Kidney glomerular epithelial cell (primary cell): ENCODE measurements around the gene GP9.

Experiments
- DNase-seq: peaks from one replicate; lab custom pipeline; 2025; lab: John Stamatoyannopoulos, UW

Gene GP9

DNA sequence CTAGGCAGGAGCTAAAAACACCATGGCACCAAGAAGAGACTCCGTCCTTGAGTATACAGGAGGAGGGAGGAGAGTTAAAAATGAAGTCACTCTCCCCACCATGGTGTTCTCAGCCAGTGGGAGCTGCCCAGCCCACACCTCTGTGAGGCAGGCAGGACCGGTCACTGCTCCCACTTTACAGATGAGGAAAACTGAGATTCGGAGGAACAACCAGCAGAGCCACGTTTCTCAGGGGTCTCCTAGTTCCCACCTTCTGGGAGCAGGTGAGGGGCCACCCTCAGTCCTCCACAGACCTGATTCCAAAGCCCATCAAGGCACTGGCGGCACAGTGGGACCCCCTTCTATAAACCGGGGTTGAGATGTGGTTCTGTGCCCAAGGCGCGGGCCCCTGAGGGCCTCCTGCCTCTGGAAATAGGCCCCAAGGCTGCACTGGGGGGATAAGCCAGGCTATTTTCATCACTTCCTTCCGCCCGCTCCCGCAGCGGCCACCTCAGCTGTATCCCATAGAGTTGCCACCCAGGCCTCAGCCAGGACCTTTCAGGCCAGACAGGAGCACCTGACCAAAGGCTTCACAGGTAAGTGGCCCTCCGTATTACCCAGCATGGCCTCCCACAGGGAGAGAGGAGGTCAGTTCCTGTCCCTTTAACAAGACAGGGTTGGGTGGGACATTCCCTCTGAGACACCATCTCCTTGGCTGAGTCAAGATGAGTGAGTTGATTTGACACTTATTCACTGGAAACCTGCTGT is at the start of gene GP9:
GP9 (plus strand) TSS at position 504 of the 747 bp plus-strand sequence. CDS start 961 bp downstream, outside the sequence.
- no peak for DNase-seq

DNA sequence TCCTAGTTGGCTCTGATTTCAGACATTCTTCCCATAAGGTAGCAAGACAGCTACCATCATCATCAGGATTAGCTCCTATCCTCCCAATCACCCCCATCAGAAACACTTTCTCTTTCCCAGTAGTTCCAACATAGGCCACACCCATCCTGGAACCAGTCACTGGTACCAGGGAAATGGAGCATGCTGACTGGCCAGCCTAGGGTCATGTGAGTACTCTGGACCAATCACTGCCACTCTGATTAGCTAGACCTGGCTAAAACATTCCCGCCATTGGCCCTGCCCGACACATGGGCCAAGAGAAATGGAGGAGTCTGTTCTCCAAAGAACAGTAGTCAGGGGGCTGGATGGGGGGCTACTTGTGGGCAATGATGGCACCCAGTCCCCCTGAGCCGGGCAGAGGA is 47.1 kb upstream of the GP9 start:
- no peak for DNase-seq

DNA sequence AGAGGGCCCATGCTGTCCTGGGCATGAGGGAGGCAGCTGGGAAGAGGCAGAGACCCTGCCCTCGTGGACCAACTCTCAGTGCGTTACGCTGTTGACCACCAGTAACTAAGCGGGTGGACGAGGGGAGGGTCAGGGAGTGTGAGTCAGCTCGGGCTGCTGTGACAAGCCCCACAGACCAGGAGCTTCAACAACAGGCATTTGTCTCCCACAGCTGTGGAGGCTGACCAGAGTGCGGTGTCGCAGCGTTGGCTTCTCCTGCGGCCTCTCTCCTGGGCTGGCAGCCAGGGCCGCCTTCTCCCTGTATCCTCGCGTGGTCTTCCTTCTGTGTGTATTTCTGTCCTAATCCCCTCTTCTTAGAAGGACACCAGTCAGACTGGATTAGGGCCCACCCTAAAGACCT is 46.4 kb upstream of the GP9 start:
- no peak for DNase-seq

DNA sequence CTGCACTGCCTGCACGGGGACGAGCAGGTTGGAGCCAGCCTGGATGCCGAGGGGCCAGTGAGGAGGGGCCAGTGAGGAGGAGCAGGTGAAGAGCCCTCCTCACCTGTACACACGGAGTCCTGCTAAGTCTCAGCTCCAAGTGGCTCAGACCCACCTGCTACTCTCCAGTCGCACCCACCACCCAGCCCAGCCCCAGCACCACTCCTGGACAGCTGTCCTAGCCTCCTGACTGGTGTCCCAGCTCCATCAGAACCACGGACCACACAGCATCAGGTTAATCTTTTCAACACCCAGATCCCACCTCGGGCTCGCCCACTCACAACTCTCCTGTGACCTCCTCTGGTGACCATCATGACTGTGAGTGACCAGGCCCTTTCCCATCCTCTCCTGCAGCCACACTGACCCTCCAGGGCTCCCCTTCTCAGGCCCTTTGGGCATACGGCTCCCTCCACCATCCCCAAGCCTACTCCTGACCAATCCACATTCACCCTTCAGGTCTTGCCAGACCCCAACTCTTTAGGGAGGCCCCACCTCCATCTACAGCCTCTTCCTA is 45.7 kb upstream of the GP9 start:
- DNase-seq = no peak

DNA sequence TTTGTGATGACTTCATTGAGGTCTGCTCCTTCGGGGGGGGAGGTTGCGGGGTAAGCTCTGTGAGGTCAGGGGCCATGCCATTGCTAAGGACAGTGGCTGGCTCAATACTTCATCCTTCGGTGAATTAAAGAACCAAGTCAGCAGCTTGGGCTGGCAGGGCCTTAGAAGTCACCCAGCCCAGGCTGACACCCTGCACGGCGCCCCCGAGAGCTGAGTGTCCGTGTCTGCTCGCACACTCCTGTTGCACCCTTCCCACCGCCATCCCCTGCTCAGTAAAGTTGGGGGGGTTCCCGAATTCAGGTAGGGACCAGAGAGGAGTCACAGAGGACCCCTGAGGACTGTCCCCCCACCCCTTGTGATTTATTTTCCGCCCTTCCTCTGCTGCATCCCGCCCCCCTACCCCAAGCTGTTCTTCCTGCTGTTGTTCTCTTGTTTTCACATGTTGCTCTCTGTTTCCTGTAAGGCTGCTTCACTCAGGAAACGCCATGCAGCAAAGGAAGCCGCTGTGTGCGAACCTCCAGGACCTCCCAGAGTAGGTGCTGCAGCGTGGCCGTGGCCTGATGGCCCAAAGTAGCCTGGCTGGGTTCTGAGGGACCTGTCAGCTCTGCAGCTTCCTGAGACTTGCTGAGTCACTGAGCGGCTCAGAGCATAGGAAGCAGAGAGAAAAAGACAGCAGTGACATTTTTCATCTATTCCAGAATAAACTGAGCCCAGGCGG is 45.0 kb upstream of the GP9 start:
- DNase-seq = no peak

DNA sequence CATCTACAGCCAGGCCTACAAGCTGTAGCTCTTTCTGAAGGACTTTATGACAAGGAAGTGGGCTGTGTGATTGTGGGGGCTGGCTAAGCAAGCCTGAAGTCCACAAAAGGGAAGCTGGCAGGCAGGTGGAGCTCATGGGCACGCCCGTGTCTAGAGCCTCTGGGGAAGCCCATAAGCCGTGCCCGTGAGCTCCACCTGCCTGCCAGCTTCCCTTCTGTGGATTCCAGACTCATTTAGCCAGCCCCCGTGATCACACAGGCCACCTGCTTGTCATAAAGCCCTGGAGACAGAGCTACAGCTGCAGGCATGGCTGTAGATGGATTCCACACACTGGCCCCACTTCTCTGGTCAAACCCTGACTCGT is 44.2 kb upstream of the GP9 start:
- DNase-seq = no peak

DNA sequence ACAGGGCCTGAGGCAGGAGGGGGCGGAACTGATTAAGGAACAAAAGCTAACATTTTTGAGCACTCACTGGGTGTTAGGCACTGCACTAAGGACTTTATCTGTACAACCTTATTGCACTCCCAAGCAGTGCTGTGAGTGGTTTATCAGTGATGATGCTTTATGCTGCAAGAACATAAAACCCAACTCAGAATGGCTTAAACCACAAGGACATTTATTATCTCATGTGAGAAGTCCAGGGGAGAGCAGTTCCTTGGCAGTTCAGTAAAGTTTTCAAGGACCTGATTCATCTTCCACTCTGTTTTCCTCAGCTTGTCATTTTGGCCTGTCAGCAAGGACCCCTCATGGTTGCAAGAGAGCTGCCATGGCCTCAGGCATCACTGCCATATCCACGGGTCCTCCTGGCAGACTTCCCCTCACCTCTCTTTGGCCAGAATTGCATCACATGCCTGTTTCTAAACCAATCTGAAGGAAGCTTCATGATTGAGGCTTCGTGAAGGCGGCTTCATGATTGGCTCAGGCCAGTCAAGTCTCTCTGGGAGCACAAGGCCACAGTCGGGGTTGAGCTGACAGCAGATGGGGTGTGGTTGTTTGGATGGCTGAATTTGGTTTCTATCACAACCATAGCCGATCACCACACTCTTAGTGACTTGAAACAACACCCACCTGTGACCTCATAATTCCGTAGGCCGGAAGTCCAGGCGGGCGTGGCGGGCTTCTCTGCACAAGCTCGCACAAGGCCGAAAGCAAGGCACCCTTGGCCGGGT is 43.7 kb upstream of the GP9 start:
- DNase-seq = no peak

DNA sequence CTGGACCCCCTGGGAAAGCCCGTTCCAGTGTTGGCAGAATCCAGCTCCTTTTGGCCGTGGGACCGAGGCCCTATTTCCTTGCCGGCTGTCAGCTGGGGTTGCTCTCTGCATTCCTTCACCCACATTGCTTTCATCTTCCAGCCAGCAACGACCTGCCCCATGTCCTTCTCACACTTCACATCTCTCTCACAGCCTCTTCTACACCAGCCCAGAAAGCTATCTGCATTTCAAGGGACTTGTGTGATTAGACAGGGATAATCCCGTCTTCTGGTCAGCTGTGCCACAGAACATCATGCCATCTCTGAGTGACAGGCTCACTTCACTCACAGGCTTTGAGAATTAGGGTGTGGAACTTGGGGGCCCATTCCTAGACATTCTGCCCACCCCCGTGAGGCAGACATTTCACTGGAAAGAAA is 43.1 kb upstream of the GP9 start:
- DNase-seq = no peak

DNA sequence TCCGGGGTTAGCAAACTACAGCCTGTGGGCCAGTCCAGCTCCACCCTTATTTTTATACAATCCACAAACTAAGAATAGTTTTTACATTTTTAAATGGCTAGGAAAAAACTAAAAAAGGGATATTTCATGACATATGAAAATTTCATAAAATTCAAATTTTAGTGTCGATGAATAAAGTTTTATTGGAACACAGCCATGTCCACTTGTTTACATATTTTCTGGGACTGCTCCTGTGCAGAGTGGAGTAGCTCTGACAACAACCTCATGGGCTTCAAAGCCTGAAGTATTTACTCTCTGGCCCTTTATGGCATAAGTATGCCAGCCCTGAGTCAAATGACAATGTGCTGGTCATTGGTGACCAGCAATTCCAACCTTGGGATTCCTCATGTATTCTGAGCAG is 42.3 kb upstream of the GP9 start:
- DNase-seq = no peak

DNA sequence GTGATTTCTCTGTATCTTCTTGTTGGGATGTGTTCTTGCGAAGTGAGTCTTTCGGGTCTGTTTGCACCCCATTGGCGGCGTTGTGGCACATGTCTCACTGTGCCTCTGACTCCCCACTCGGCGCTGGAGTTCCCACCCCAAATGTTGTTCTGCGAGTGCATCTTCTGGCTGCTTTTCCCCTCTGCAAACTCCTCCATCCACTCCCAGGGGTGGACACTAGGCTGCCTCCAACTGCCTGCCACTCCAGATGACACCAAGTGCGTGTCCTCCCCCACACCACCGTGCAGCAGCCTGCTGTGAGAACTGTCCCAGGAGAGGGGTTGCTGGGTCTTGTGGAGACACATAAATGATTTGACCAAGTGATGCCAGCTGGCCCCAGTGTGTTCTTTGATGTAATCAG is 41.8 kb upstream of the GP9 start:
- no peak for DNase-seq

DNA sequence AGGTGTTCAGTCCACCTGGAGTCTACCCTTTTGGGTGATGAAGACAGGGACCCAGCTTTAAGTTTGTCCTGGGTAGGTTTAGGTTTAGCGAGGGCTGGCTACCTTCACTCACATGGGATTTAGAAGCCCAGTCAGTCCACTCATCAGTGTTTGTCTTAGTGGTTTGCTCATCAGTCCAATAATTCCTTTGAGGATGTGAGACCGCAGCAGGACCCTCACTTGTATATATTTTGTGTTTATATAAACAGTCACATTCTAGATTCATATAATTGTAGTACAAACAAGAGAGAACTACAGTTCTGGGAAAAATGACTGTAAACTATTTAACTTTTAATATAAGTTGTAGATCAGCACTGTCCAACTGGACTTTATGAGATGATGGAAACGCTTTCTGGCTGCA is 41.3 kb upstream of the GP9 start:
- no peak for DNase-seq

DNA sequence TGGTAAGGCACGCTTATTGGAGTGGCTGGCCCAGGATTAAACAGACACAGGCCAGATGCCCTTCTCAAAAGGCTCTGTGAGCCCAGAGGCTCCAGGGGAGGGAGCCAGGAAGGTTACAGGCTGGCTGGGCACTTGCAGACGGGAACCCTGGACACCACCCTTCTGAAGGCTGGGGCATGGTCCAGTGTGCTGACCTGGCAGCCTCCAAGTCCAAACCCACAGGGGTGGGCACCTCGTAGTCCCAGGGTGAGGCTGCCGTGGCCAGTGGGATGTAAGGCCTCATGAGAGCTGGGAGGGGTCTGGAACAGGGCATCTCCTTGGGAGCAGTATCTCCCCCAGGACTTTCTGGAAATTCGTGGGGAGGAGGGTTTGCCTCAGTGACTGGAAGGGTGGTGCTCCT is 39.9 kb upstream of the GP9 start:
- DNase-seq = no peak

DNA sequence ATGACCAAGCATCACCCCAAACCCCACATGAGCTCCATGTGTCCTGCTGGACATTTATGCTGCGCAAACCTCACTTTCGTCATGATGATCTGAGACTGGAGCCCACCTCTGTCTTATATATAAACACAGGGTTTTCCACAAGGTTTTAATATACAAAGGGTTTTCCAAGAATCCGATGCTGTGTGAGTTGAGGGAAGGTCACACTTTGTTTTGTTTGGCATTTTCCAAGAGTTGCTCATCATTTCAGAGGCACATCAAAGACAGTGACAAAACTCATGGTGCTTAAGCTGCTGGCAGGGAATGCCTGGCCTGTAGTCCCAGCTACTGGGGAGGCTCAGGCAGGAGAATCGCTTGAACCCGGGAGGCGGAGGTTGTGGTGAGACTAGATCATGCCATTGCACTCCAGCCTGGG is 39.4 kb upstream of the GP9 start:
- DNase-seq = no peak

DNA sequence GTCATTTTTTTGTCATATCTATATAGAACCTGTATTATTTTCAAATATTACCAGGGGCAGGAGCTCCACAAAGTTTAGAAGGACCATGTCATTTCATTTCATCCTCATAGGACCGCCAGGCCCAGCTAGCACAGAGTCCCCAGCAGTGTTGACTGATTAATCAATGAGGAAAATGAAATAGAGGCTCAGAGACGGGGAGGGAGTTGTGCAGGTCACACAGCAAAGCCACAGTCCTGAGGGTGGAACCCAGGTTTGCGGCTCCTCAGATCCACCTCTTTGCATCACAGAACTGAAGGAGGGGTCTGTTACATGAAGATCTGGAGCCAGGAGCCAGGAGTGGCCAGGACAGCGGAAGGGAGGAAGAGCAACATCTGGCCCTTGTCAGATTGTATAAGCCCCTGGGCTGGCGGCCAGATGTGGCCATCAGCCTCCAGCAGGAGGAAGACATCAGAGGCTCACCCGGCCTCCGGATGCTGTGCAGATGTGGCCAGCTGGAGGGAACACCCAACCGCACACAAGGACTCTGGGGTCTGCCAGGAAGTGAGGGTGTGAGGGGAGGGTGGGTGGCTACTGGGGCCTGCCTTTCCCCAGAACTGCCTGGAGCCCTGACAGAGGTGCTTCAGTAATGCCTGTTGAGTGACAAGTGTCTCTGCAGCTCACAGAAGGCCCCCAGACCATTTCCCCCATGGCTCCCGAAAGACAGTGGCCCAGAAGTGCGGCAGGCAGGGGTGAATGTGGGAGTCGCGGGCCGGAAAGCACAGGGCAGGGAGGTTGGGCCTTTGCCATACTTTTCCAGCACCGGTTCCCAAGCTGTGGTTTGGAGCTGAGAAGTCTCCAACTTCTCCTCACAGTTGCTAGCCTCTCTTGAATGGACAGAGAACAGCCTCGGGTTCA is 38.2 kb upstream of the GP9 start:
- DNase-seq = no peak

DNA sequence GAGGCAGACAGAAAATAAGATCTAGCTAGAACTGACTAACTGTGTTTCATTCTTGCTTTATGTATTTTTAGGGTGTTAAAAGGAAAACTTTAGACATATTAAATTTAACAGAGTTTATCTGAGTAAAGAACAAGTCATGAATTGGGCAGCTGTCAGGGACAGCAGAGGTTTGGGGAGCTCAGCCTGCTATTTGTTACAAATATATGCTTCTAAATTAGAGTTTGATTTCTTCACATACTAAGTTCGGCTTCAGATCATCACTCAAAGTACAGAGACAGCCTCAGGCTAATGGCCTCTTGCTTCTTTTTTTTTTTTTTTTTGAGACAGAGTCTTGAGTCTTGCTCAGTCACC is 37.6 kb upstream of the GP9 start:
- no peak for DNase-seq

DNA sequence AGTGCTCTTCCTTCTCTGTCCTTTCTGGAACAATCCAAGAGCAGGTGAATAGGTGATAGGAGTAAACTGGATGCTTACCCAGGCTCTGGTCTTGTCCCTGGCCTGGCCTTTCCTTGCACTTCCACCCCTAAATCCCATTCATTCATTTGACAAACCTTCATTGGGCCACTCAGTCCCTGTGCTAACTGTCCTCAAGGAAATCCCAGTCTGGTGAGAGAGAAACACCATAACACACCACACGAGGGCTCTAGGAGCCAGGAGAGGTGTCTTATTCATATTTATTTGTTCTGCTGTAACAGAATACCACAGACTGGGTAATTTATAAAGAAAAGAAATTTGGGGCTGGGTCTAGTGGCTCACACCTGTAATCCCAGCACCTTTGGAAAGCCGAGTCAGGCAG is 36.7 kb upstream of the GP9 start:
- DNase-seq = no peak

DNA sequence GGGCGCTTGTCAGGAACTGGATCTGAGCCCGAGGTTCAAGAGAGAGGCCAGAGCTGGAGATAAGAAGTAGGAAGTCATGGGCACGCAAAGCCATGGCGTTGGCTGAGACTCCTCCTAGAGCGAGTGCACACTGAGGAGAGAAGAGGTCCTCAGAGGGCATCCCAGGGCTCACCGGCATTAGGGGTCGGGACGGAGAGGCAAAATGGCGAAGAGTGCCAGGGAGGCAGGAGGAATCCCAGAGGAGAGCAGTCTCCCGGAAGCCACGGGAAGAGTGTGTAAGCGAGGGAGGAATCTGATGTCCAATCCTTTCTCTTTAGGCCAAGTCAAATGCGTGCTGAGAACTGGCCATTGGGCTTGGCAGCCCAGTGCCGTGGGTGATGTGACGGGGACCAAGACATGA is 35.5 kb upstream of the GP9 start:
- DNase-seq = no peak

DNA sequence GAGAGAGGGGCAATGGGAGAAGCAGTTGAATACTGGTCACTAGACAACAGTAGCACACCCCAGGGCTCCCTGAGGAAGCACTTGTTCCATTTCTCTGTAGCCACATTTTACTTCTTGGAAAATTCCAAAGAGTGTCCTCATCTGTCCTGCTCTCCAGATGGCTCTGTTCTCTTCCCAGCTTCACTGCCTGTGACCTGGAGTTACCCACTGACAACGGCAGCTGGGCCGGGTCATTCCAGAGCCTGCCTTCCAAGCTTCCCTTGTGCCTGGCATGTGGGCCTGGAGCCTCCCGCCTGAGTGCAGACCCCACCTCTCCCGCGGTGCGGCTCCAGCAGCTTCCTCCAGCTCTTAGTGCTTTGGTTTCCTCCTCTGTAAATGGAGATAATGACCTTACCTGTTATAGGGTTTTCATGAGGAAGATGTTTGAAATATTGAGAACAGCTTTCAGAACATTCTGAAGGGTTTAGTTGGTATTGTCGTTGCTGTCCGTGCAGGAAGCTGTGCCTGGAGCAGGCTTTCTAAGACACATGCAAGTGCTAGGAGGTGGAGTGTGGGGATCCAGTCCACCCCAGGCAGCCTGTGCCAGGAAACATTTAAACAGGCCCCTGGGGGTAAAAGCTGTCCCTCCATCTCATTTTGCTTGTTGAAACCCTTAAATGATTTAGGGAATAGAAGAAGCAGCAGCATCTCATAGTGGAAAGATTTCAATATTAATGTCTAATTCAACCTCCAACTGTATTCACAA is 34.7 kb upstream of the GP9 start:
- no peak for DNase-seq

DNA sequence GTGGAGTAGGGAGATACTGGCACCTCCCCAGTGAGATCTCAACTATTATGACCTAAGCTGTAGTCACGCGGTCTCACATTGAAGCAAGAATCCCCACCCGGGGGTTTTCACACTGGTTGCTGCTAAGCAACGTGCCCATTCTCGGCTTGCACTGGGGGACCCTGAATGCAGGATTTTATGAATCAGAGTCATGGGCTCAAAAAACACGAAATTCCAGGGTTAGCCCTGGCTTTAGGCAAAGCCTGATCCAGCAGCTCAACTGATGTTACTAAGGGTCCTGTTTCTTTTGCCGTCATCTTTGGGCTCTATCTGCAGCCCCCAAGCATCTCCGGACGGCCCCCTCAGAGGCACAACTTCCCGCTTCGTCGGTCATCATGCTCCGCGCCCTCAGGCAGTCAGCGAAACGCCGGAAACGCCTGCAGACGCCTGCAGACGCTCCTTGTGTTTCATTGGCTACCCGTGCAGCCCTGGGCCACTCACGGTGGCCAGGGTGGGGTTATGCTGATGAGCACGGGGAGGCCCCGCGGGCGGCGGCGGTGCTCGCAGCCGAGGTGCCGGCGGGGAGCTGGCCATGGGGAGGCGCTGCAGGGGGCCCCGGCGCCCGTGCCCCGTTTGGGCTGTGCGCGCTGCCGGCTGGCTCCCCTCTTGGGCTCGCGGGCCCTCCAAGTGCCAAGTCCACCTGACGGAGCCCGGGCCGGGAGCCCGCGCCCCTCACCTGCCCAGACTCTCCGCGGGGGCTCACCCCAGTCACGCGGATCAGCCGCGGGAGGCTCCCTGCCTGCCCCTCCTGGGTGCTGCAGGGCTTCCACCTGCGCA is 33.6 kb upstream of the GP9 start:
- peak; percentile 55 for DNase-seq

DNA sequence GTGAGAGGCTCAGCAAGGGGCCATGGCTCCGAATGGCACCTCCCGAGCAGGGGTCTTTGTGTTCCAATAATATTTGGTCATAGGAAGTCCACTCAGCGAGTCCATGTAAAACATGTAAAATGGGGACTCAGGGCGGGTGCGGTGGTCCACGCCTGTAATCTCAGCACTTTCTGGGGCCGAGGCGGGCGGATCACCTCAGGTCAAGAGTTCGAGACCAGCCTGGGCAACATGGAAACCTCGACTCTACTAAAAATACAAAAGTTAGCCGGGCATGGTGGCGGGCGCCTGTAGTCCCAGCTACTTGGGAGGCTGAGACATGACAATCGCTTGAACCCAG is 33.1 kb upstream of the GP9 start:
- DNase-seq = no peak
